Measurements from ENCODE around the gene ITGB2.

- TF ChIP-seq REST (IDR thresholded peaks at IDR 0.05; ENCODE audit: insufficient read depth in 1 of 2, low read depth in 2 of 2, low read length in 2 of 2): 0 out of 4 replicates have a peak, but pooled peaks of 1 of the 2 experiments have one; percentile 19
- TF ChIP-seq POLR2AphosphoS5 (IDR thresholded peaks at IDR 0.05; ENCODE audit: low read depth, low read length): no peak
These were observed 69.6 kb downstream of the ITGB2 start for GRCh38 chr21:44850905-44851657.

Measured in PFSK-1 (cell line).